Naive B cell (primary cell): ENCODE measurements around the gene ERICH3. TPM values are rescaled to one million over a fixed set of nuclear protein-coding genes. Genes with fewer than 3 reads are reported as not detected.
A peak's percentile ranks its signal among the peaks of the same experiment; 100 is the strongest.

Source experiments
- ATAC-seq, 2 donors: fragments of 150-1000 bp; cut with Tn5 transposase; 2 replicates each; pipeline ENCODE4 v1.10.0; 2021; ENCODE audit warnings: low read depth in 2 of 2, mild to moderate bottlenecking in 2 of 2, moderate library complexity in 2 of 2
- DNase-seq: peaks from one replicate; pipeline ENCODE4 v3.0.0; 2022
- H3K27ac Mint-ChIP-seq, 6 donors: one replicate each; pipeline ENCODE4 v1.8.0; 2020 to 2022; ENCODE audit warnings: mild to moderate bottlenecking in 6 of 6, mixed read lengths in 6 of 6, moderate library complexity in 5 of 6, inconsistent platforms in 2 of 6
- H3K27me3 Mint-ChIP-seq, 3 donors: one replicate each; pipeline ENCODE4 v1.8.0; 2021 to 2022; ENCODE audit warnings: mixed read lengths in 3 of 3, mild to moderate bottlenecking in 1 of 3
- H3K36me3 Mint-ChIP-seq, 2 donors: one replicate each; pipeline ENCODE4 v1.8.0; 2020 to 2022; ENCODE audit warnings: mixed read lengths in 2 of 2, inconsistent platforms in 1 of 2, mild to moderate bottlenecking in 1 of 2
- H3K4me1 Mint-ChIP-seq, 3 donors: one replicate each; pipeline ENCODE4 v1.8.0; 2020 to 2022; ENCODE audit warnings: mixed read lengths in 3 of 3, inconsistent platforms in 1 of 3, mild to moderate bottlenecking in 1 of 3, moderate library complexity in 1 of 3
- H3K4me3 Mint-ChIP-seq, 8 donors: one replicate each; pipeline ENCODE4 v1.8.0; 2020 to 2022; ENCODE audit warnings: mild to moderate bottlenecking in 8 of 8, mixed read lengths in 8 of 8, moderate library complexity in 8 of 8, inconsistent platforms in 2 of 8
- H3K9me3 Mint-ChIP-seq, 7 donors: one replicate each; pipeline ENCODE4 v1.8.0; 2020 to 2022; ENCODE audit warnings: mixed read lengths in 7 of 7, mild to moderate bottlenecking in 5 of 7, inconsistent platforms in 2 of 7, moderate library complexity in 1 of 7
- polyA plus RNA-seq, 6 donors: library from polyadenylated mRNA; unstranded; fragments of 300-500 nt; fragmentation: Illumina TruSeq; gene quantifications; one replicate each; pipeline ENCODE4 v1.2.3, GENCODE V29; 2021; ENCODE audit warnings: low read depth in 6 of 6

Gene ERICH3
- polyA plus RNA-seq, 6 donors from 2014 or later, result not detected

- Mint-ChIP-seq H3K9me3 (peaks cover 0 to 1% (median 0%) of the 10 kb centered on the region in 7 donors), H3K27me3 (no peaks in the 10 kb centered on the region), H3K27ac (peak overlapping the region in 4 of 6 donors; percentile 3 to 74 (median 46)), H3K4me1 (peaks cover 23 to 28% (median 26%) of the 10 kb centered on the region in 3 donors), H3K36me3 (no peaks in the 10 kb centered on the region), H3K4me3 (no peak overlapping the region)
- DNase-seq (no peak), ATAC-seq (no peak)
Measured at GRCh38 chr1:74650561-74650960, 23.0 kb downstream of the ERICH3 start.

GRCh38 chr1:74641876-74642275, 31.7 kb downstream of the ERICH3 start:
- no peaks in the 10 kb centered on the region for H3K36me3 Mint-ChIP-seq
- no peak for ATAC-seq
- H3K4me1 Mint-ChIP-seq, result no peaks in the 10 kb centered on the region
- H3K27me3 Mint-ChIP-seq, result peaks cover 0 to 7% (median 0%) of the 10 kb centered on the region in 3 donors
- H3K9me3 Mint-ChIP-seq, result no peaks in the 10 kb centered on the region
- H3K4me3 Mint-ChIP-seq, result no peak overlapping the region
- H3K27ac Mint-ChIP-seq, result no peak overlapping the region
- no peak for DNase-seq

- Mint-ChIP-seq H3K9me3 (no peaks in the 10 kb centered on the region), H3K27me3 (peaks cover 0 to 7% (median 0%) of the 10 kb centered on the region in 3 donors), H3K4me1 (no peaks in the 10 kb centered on the region), H3K27ac (no peak overlapping the region), H3K4me3 (no peak overlapping the region), H3K36me3 (no peaks in the 10 kb centered on the region)
- DNase-seq (no peak), ATAC-seq (no peak)
Measured at GRCh38 chr1:74641161-74641560, 32.4 kb downstream of the ERICH3 start.

- Mint-ChIP-seq H3K27ac (no peak overlapping the region), H3K4me3 (no peak overlapping the region), H3K27me3 (peaks cover 0 to 7% (median 0%) of the 10 kb centered on the region in 3 donors), H3K4me1 (no peaks in the 10 kb centered on the region), H3K9me3 (no peaks in the 10 kb centered on the region), H3K36me3 (no peaks in the 10 kb centered on the region)
- ATAC-seq, result no peak
- DNase-seq, result no peak
Measured at GRCh38 chr1:74637296-74637695, 36.3 kb downstream of the ERICH3 start.

- Mint-ChIP-seq H3K9me3 (no peaks in the 10 kb centered on the region), H3K27me3 (peaks cover 0 to 6% (median 4%) of the 10 kb centered on the region in 3 donors), H3K4me1 (no peaks in the 10 kb centered on the region), H3K27ac (no peak overlapping the region), H3K36me3 (no peaks in the 10 kb centered on the region), H3K4me3 (peak overlapping the region in 1 of 8 donors; percentile 10)
- no peak for ATAC-seq
- DNase-seq, result no peak
Measured at GRCh38 chr1:74629283-74629682, 44.3 kb downstream of the ERICH3 start.

GRCh38 chr1:74623716-74624115, 49.9 kb downstream of the ERICH3 start:
- H3K36me3 Mint-ChIP-seq, result no peaks in the 10 kb centered on the region
- no peaks in the 10 kb centered on the region for H3K9me3 Mint-ChIP-seq
- no peak for DNase-seq
- H3K4me1 Mint-ChIP-seq, result no peaks in the 10 kb centered on the region
- no peak overlapping the region for H3K4me3 Mint-ChIP-seq
- ATAC-seq, result no peak
- peaks cover 0 to 6% (median 4%) of the 10 kb centered on the region in 3 donors for H3K27me3 Mint-ChIP-seq
- no peak overlapping the region for H3K27ac Mint-ChIP-seq

GRCh38 chr1:74620242-74620641, 53.4 kb downstream of the ERICH3 start:
- no peaks in the 10 kb centered on the region for H3K4me1 Mint-ChIP-seq
- H3K36me3 Mint-ChIP-seq, result no peaks in the 10 kb centered on the region
- H3K27me3 Mint-ChIP-seq, result peaks cover 0 to 12% (median 4%) of the 10 kb centered on the region in 3 donors
- H3K27ac Mint-ChIP-seq, result no peak overlapping the region
- peaks cover 0 to 2% (median 0%) of the 10 kb centered on the region in 7 donors for H3K9me3 Mint-ChIP-seq
- H3K4me3 Mint-ChIP-seq, result no peak overlapping the region
- DNase-seq, result no peak
- no peak for ATAC-seq

GRCh38 chr1:74618974-74619373, 54.6 kb downstream of the ERICH3 start:
- Mint-ChIP-seq H3K4me3 (no peak overlapping the region), H3K27me3 (peaks cover 0 to 12% (median 4%) of the 10 kb centered on the region in 3 donors), H3K27ac (no peak overlapping the region), H3K9me3 (peaks cover 0 to 2% (median 0%) of the 10 kb centered on the region in 7 donors), H3K36me3 (no peaks in the 10 kb centered on the region), H3K4me1 (no peaks in the 10 kb centered on the region)
- no peak for DNase-seq
- no peak for ATAC-seq

- Mint-ChIP-seq H3K4me3 (no peak overlapping the region), H3K9me3 (peaks cover 0 to 2% (median 0%) of the 10 kb centered on the region in 7 donors), H3K27ac (no peak overlapping the region), H3K36me3 (no peaks in the 10 kb centered on the region), H3K27me3 (peaks cover 0 to 12% (median 4%) of the 10 kb centered on the region in 3 donors), H3K4me1 (no peaks in the 10 kb centered on the region)
- ATAC-seq (no peak), DNase-seq (no peak)
Measured at GRCh38 chr1:74613894-74614293, 59.7 kb downstream of the ERICH3 start.

GRCh38 chr1:74611887-74612286, 61.7 kb downstream of the ERICH3 start:
- Mint-ChIP-seq H3K9me3 (peaks cover 0 to 2% (median 0%) of the 10 kb centered on the region in 7 donors), H3K36me3 (no peaks in the 10 kb centered on the region), H3K4me1 (no peaks in the 10 kb centered on the region)

GRCh38 chr1:74610961-74611360, 62.6 kb downstream of the ERICH3 start:
- no peaks in the 10 kb centered on the region for H3K27me3 Mint-ChIP-seq
- no peaks in the 10 kb centered on the region for H3K4me1 Mint-ChIP-seq
- no peaks in the 10 kb centered on the region for H3K36me3 Mint-ChIP-seq
- ATAC-seq, result no peak
- no peaks in the 10 kb centered on the region for H3K9me3 Mint-ChIP-seq
- H3K27ac Mint-ChIP-seq, result no peak overlapping the region
- DNase-seq, result no peak
- H3K4me3 Mint-ChIP-seq, result no peak overlapping the region

More at GRCh38 chr1:74611887-74612286, 61.7 kb downstream of the ERICH3 start:
- DNase-seq (no peak), ATAC-seq (no peak)
- H3K4me3 Mint-ChIP-seq, result no peak overlapping the region
- peaks cover 0 to 6% (median 0%) of the 10 kb centered on the region in 3 donors for H3K27me3 Mint-ChIP-seq
- no peak overlapping the region for H3K27ac Mint-ChIP-seq

GRCh38 chr1:74609810-74610371, 63.7 kb downstream of the ERICH3 start:
- Mint-ChIP-seq H3K36me3 (no peaks in the 10 kb centered on the region), H3K9me3 (peaks cover 0 to 7% (median 0%) of the 10 kb centered on the region in 7 donors), H3K4me3 (no peak overlapping the region), H3K4me1 (no peaks in the 10 kb centered on the region), H3K27ac (no peak overlapping the region), H3K27me3 (no peaks in the 10 kb centered on the region)
- DNase-seq, result no peak
- no peak for ATAC-seq

- H3K36me3 Mint-ChIP-seq, result no peaks in the 10 kb centered on the region
- H3K9me3 Mint-ChIP-seq, result peaks cover 0 to 2% (median 0%) of the 10 kb centered on the region in 7 donors
- peaks cover 0 to 4% (median 0%) of the 10 kb centered on the region in 3 donors for H3K27me3 Mint-ChIP-seq
- DNase-seq (no peak), ATAC-seq (no peak)
- H3K4me1 Mint-ChIP-seq, result no peaks in the 10 kb centered on the region
- H3K4me3 Mint-ChIP-seq, result no peak overlapping the region
- H3K27ac Mint-ChIP-seq, result no peak overlapping the region
Measured at GRCh38 chr1:74596717-74597116, 76.9 kb downstream of the ERICH3 start.

GRCh38 chr1:74593887-74594866, 79.4 kb downstream of the ERICH3 start:
- ATAC-seq (no peak), DNase-seq (no peak)
- H3K27ac Mint-ChIP-seq, result no peak overlapping the region
- peaks cover 0 to 2% (median 0%) of the 10 kb centered on the region in 7 donors for H3K9me3 Mint-ChIP-seq
- no peak overlapping the region for H3K4me3 Mint-ChIP-seq
- H3K27me3 Mint-ChIP-seq, result peaks cover 0 to 6% (median 5%) of the 10 kb centered on the region in 3 donors
- no peaks in the 10 kb centered on the region for H3K4me1 Mint-ChIP-seq
- H3K36me3 Mint-ChIP-seq, result no peaks in the 10 kb centered on the region
